Measurements from ENCODE around the gene PARD3. TPM values are rescaled to one million over a fixed set of nuclear protein-coding genes. Genes with fewer than 3 reads are reported as not detected.
A peak's percentile ranks its signal among the peaks of the same experiment; 100 is the strongest.

The PARD3 gene
- total RNA-seq, 1 experiment from 2014 or later: 154 TPM

GRCh38 chr10:34438741-34439140 is 376.4 kb downstream of the PARD3 start:
- Histone ChIP-seq H3K27me3 (ENCODE audit: low read length) (no peaks in the 10 kb centered on the region), H3K27ac (ENCODE audit: low read length) (no peak overlapping the region), H3K9me2 (replicated peaks; ENCODE audit: low read length) (no peaks in the 10 kb centered on the region), H3K9ac (ENCODE audit: low read length) (no peak overlapping the region), H3F3A (ENCODE audit: low read length, unreplicated experiment) (no peaks in the 10 kb centered on the region), H3K4me1 (ENCODE audit: insufficient read depth, low read length) (no peaks in the 10 kb centered on the region), H2AFZ (ENCODE audit: low read length) (no peak overlapping the region), H3K9me3 (ENCODE audit: low read length) (no peaks in the 10 kb centered on the region), H3K36me3 (ENCODE audit: low read depth, low read length) (no peaks in the 10 kb centered on the region), H3K79me2 (ENCODE audit: low read length) (no peaks in the 10 kb centered on the region), H3K4me3 (ENCODE audit: low read length) (no peak overlapping the region), H3K4me2 (ENCODE audit: low read length) (no peak overlapping the region), H4K20me1 (ENCODE audit: low read length) (0 out of 2 replicates have a peak, but pooled peaks cover 4% of the 10 kb centered on the region)
- ChIA-PET CTCF (no interaction called here), POLR2A (ENCODE audit: unreplicated experiment) (no interaction called here)
- intact Hi-C loops (cut with micrococcal nuclease): no loop called here
- TF ChIP-seq EZH2phosphoT487 (IDR thresholded peaks at IDR 0.05; ENCODE audit: borderline replicate concordance, low read length) (no peak), EZH2 (IDR thresholded peaks at IDR 0.05; ENCODE audit: low read length, unreplicated experiment) (no peak), CTCF (conservative IDR thresholded peaks at IDR 0.05; ENCODE audit: low read depth, low read length) (no peak)
- no peak for DNase-seq
- no peak for ATAC-seq
- no TSS peak for BruUV-seq (replicated peaks)

GRCh38 chr10:34437906-34438305 is 377.2 kb downstream of the PARD3 start:
- H3K9me3 ChIP-seq (ENCODE audit: low read length): no peaks in the 10 kb centered on the region
- H3K4me3 ChIP-seq (ENCODE audit: low read length): no peak overlapping the region
- H3K36me3 ChIP-seq (ENCODE audit: low read depth, low read length): no peaks in the 10 kb centered on the region
- 0 out of 2 replicates have a peak, but pooled peaks cover 4% of the 10 kb centered on the region for H4K20me1 ChIP-seq (ENCODE audit: low read length)
- no peak for ATAC-seq
- H2AFZ ChIP-seq (ENCODE audit: low read length): no peak overlapping the region
- no peak for DNase-seq
- no peaks in the 10 kb centered on the region for H3F3A ChIP-seq (ENCODE audit: low read length, unreplicated experiment)
- no peaks in the 10 kb centered on the region for H3K4me1 ChIP-seq (ENCODE audit: insufficient read depth, low read length)
- H3K9me2 ChIP-seq (replicated peaks; ENCODE audit: low read length): no peaks in the 10 kb centered on the region
- no peak overlapping the region for H3K4me2 ChIP-seq (ENCODE audit: low read length)
- no peaks in the 10 kb centered on the region for H3K79me2 ChIP-seq (ENCODE audit: low read length)
- ChIA-PET CTCF (no interaction called here), POLR2A (ENCODE audit: unreplicated experiment) (no interaction called here)
- H3K27me3 ChIP-seq (ENCODE audit: low read length): no peaks in the 10 kb centered on the region
- H3K9ac ChIP-seq (ENCODE audit: low read length): no peak overlapping the region
- TF ChIP-seq EZH2 (IDR thresholded peaks at IDR 0.05; ENCODE audit: low read length, unreplicated experiment): no peak
- no peak for TF ChIP-seq EZH2phosphoT487 (IDR thresholded peaks at IDR 0.05; ENCODE audit: borderline replicate concordance, low read length)
- no peak for TF ChIP-seq CTCF (conservative IDR thresholded peaks at IDR 0.05; ENCODE audit: low read depth, low read length)
- intact Hi-C loops (cut with micrococcal nuclease): no loop called here
- no peak overlapping the region for H3K27ac ChIP-seq (ENCODE audit: low read length)
- no TSS peak for BruUV-seq (replicated peaks)

- H2AFZ ChIP-seq (ENCODE audit: low read length): no peak overlapping the region
- H3K27me3 ChIP-seq (ENCODE audit: low read length): no peaks in the 10 kb centered on the region
- ChIA-PET POLR2A (ENCODE audit: unreplicated experiment) (interaction anchor here (0.6 to 0.7 kb wide), 3 partner anchors 92 to 527 kb away, joined by 4 to 5 read pairs (median 4); no protein-coding TSS in a partner anchor), CTCF (no interaction called here)
- TF ChIP-seq EZH2 (IDR thresholded peaks at IDR 0.05; ENCODE audit: low read length, unreplicated experiment) (no peak), EZH2phosphoT487 (IDR thresholded peaks at IDR 0.05; ENCODE audit: borderline replicate concordance, low read length) (no peak), CTCF (conservative IDR thresholded peaks at IDR 0.05; ENCODE audit: low read depth, low read length) (no peak)
- intact Hi-C loops (cut with micrococcal nuclease): loop anchor here (2.0 kb wide), 1 partner anchor 19 kb away; no protein-coding TSS in a partner anchor
- H3F3A ChIP-seq (ENCODE audit: low read length, unreplicated experiment): no peaks in the 10 kb centered on the region
- no peak for DNase-seq
- H3K27ac ChIP-seq (ENCODE audit: low read length): no peak overlapping the region
- no peak overlapping the region for H3K4me3 ChIP-seq (ENCODE audit: low read length)
- H4K20me1 ChIP-seq (ENCODE audit: low read length): 0 out of 2 replicates have a peak, but pooled peaks cover 4% of the 10 kb centered on the region
- no TSS peak for BruUV-seq (replicated peaks)
- ATAC-seq: peak; percentile 50
- H3K36me3 ChIP-seq (ENCODE audit: low read depth, low read length): no peaks in the 10 kb centered on the region
- H3K9me2 ChIP-seq (replicated peaks; ENCODE audit: low read length): no peaks in the 10 kb centered on the region
- H3K4me2 ChIP-seq (ENCODE audit: low read length): no peak overlapping the region
- H3K9ac ChIP-seq (ENCODE audit: low read length): no peak overlapping the region
- no peaks in the 10 kb centered on the region for H3K9me3 ChIP-seq (ENCODE audit: low read length)
- peaks cover 6% of the 10 kb centered on the region for H3K4me1 ChIP-seq (ENCODE audit: insufficient read depth, low read length)
- H3K79me2 ChIP-seq (ENCODE audit: low read length): no peaks in the 10 kb centered on the region
Measured at GRCh38 chr10:34434119-34434594, 380.9 kb downstream of the PARD3 start.
